ENCODE data around the gene ZSCAN10.

The ZSCAN10 gene

GRCh38 chr16:3142770-3143169 lies 43.7 kb upstream of the ZSCAN10 start:
- no peaks in the 10 kb centered on the region for H3K27me3 ChIP-seq (ENCODE audit: insufficient read depth, poor library complexity, severe bottlenecking)
- H3K4me3 ChIP-seq (replicated peaks; ENCODE audit: insufficient read depth, low read length) = no peak overlapping the region
- TF ChIP-seq CTCF (IDR thresholded peaks at IDR 0.05; ENCODE audit: insufficient read depth, low read length) (no peak), REST (IDR thresholded peaks at IDR 0.05; ENCODE audit: insufficient replicate concordance, low read depth) (no peak), SPI1 (IDR thresholded peaks at IDR 0.05; ENCODE audit: borderline replicate concordance, low read depth) (no peak), GABPA (IDR thresholded peaks at IDR 0.05; ENCODE audit: low read depth) (no peak), POLR2AphosphoS5 (IDR thresholded peaks at IDR 0.05; ENCODE audit: low read depth) (no peak)
- DNase-seq (ENCODE audit: low read depth in 1 of 2, low spot score in 1 of 2) = no peak
- H3K27ac ChIP-seq (replicated peaks) = no peak overlapping the region

GRCh38 chr16:3142327-3142726 lies 43.2 kb upstream of the ZSCAN10 start:
- no peaks in the 10 kb centered on the region for H3K27me3 ChIP-seq (ENCODE audit: insufficient read depth, poor library complexity, severe bottlenecking)
- no peak overlapping the region for H3K27ac ChIP-seq (replicated peaks)
- no peak overlapping the region for H3K4me3 ChIP-seq (replicated peaks; ENCODE audit: insufficient read depth, low read length)
- DNase-seq (ENCODE audit: low read depth in 1 of 2, low spot score in 1 of 2) = no peak
- no peak for TF ChIP-seq REST (IDR thresholded peaks at IDR 0.05; ENCODE audit: insufficient replicate concordance, low read depth)
- TF ChIP-seq SPI1 (IDR thresholded peaks at IDR 0.05; ENCODE audit: borderline replicate concordance, low read depth) = no peak
- TF ChIP-seq POLR2AphosphoS5 (IDR thresholded peaks at IDR 0.05; ENCODE audit: low read depth) = no peak
- TF ChIP-seq GABPA (IDR thresholded peaks at IDR 0.05; ENCODE audit: low read depth) = no peak
- TF ChIP-seq CTCF (IDR thresholded peaks at IDR 0.05; ENCODE audit: insufficient read depth, low read length) = no peak

- Histone ChIP-seq H3K27me3 (ENCODE audit: insufficient read depth, poor library complexity, severe bottlenecking) (no peaks in the 10 kb centered on the region), H3K27ac (replicated peaks) (no peak overlapping the region), H3K4me3 (replicated peaks; ENCODE audit: insufficient read depth, low read length) (no peak overlapping the region)
- TF ChIP-seq POLR2AphosphoS5 (IDR thresholded peaks at IDR 0.05; ENCODE audit: low read depth) (no peak), REST (IDR thresholded peaks at IDR 0.05; ENCODE audit: insufficient replicate concordance, low read depth) (no peak), CTCF (IDR thresholded peaks at IDR 0.05; ENCODE audit: insufficient read depth, low read length) (no peak), SPI1 (IDR thresholded peaks at IDR 0.05; ENCODE audit: borderline replicate concordance, low read depth) (no peak), GABPA (IDR thresholded peaks at IDR 0.05; ENCODE audit: low read depth) (no peak)
- no peak for DNase-seq (ENCODE audit: low read depth in 1 of 2, low spot score in 1 of 2)
Observed at GRCh38 chr16:3141781-3142311, 42.8 kb upstream of the ZSCAN10 start.
